CD4-positive, alpha-beta memory T cell (primary cell): ENCODE results near the gene SLMAP. TPM values are rescaled to one million over a fixed set of nuclear protein-coding genes. Genes with fewer than 3 reads are reported as not detected.

ENCODE experiments used
- CTCF ChIA-PET: fragments of 350-600 bp; sonication (Branson Sonifier 250); formaldehyde crosslinking; loops from one replicate; lab custom pipeline; 2021; ENCODE audit warnings: inconsistent platforms; ENCODE audit not compliant: partially characterized antibody; lab: Charles Lee
- POLR2A ChIA-PET: fragments of 350-600 bp; sonication (Branson Sonifier 250); formaldehyde crosslinking; loops from one replicate; lab custom pipeline; 2021; ENCODE audit not compliant: partially characterized antibody; lab: Charles Lee
- DNase-seq, 5 donors: peaks; one replicate each; pipeline versions ENCODE4 v3.0.0 to v3.0.0-alpha.2; 2020 to 2022; ENCODE audit warnings: mixed read lengths in 1 of 5
- H3K27ac ChIP-seq: one replicate; pipeline ENCODE4 v1.7.0; 2013; ENCODE audit warnings: low read depth, low read length
- H3K27me3 ChIP-seq: 2 replicates; pipeline ENCODE4 v1.7.0; 2013; ENCODE audit warnings: mild to moderate bottlenecking, low read length, moderate library complexity; ENCODE audit not compliant: insufficient read depth
- H3K36me3 ChIP-seq: 2 replicates; pipeline ENCODE4 v1.7.0; 2013; ENCODE audit warnings: mild to moderate bottlenecking, low read length, moderate library complexity; ENCODE audit not compliant: insufficient read depth
- H3K4me1 ChIP-seq: 2 replicates; pipeline ENCODE4 v1.7.0; 2013; ENCODE audit warnings: mild to moderate bottlenecking, low read length, moderate library complexity; ENCODE audit not compliant: insufficient read depth
- H3K4me3 ChIP-seq, 2 donors: one replicate each; pipeline ENCODE4 v1.7.0; 2013; ENCODE audit warnings: low read length in 2 of 2, mild to moderate bottlenecking in 1 of 2
- H3K9me3 ChIP-seq, 2 donors: one replicate each; pipeline ENCODE4 v1.7.0; 2013; ENCODE audit warnings: low read length in 2 of 2, control low read depth in 1 of 2; ENCODE audit not compliant: control insufficient read depth in 1 of 2
- H3K27ac Mint-ChIP-seq, 7 donors: one replicate each; pipeline ENCODE4 v1.8.0; 2020 to 2021; ENCODE audit warnings: mixed read lengths in 7 of 7, mild to moderate bottlenecking in 6 of 7, inconsistent platforms in 3 of 7, moderate library complexity in 3 of 7
- H3K27me3 Mint-ChIP-seq, 2 donors: one replicate each; pipeline ENCODE4 v1.8.0; 2020 to 2021; ENCODE audit warnings: mixed read lengths in 2 of 2
- H3K36me3 Mint-ChIP-seq, 2 donors: one replicate each; pipeline ENCODE4 v1.8.0; 2020 to 2021; ENCODE audit warnings: mixed read lengths in 2 of 2, inconsistent platforms in 1 of 2, mild to moderate bottlenecking in 1 of 2
- H3K4me1 Mint-ChIP-seq, 4 donors: one replicate each; pipeline ENCODE4 v1.8.0; 2020 to 2021; ENCODE audit warnings: mixed read lengths in 4 of 4, mild to moderate bottlenecking in 1 of 4
- H3K4me3 Mint-ChIP-seq, 8 donors: one replicate each; pipeline ENCODE4 v1.8.0; 2020 to 2021; ENCODE audit warnings: mixed read lengths in 8 of 8, mild to moderate bottlenecking in 7 of 8, moderate library complexity in 6 of 8, inconsistent platforms in 3 of 8
- H3K9me3 Mint-ChIP-seq, 8 donors: one replicate each; pipeline ENCODE4 v1.8.0; 2020 to 2021; ENCODE audit warnings: mixed read lengths in 8 of 8, mild to moderate bottlenecking in 5 of 8, inconsistent platforms in 3 of 8, moderate library complexity in 1 of 8
- intact Hi-C: fragments of 100-400 bp; cut with micrococcal nuclease; formaldehyde crosslinking; loops from one replicate; pipeline ENCODE4 v1.15.1; 2023
- polyA plus RNA-seq, 2 donors: library from polyadenylated mRNA; unstranded; fragments of 300-500 nt; fragmentation: Illumina TruSeq; gene quantifications; one replicate each; pipeline ENCODE4 v1.2.3, GENCODE V29; 2021
- total RNA-seq, 2 experiments: library from RNA; stranded (reverse); gene quantifications; one replicate each; pipeline ENCODE4 v1.2.3, GENCODE V29; 2021

The SLMAP gene
- total and polyA plus RNA-seq, 4 experiments from 2014 or later: 17.5 to 69.0 (median 43.0) TPM

DNA sequence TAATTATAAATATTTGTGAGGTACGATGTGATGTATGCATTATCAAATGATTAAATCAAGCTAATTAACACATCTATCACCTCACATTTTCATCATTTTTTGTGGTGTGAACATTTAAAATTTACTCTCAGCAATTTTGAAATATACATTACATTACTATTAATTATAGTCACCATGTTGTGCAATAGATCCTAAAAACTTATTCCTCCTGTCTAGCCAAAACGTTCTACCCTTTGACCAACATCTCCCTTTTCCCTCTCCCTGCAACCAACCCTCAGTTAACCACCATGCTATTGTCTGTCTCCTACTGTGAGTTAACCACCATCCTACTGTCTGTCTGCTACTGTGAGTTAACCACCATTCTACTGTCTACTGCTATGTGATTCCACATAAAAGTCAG, 20.7 kb upstream of the SLMAP start:
- no peak for DNase-seq
- ChIA-PET POLR2A (no interaction called here), CTCF (no interaction called here)
- intact Hi-C loops: no loop called here
- Mint-ChIP-seq H3K4me1 (no peaks in the 10 kb centered on the region), H3K27me3 (peaks cover 0 to 2% of the 10 kb centered on the region in 2 donors), H3K4me3 (no peak overlapping the region), H3K36me3 (no peaks in the 10 kb centered on the region), H3K27ac (no peak overlapping the region), H3K9me3 (no peaks in the 10 kb centered on the region)
- no peak overlapping the region for H3K4me3 ChIP-seq
- no peaks in the 10 kb centered on the region for H3K27me3 ChIP-seq
- H3K4me1 ChIP-seq: no peaks in the 10 kb centered on the region
- no peak overlapping the region for H3K27ac ChIP-seq
- no peaks in the 10 kb centered on the region for H3K9me3 ChIP-seq
- H3K36me3 ChIP-seq: no peaks in the 10 kb centered on the region

DNA sequence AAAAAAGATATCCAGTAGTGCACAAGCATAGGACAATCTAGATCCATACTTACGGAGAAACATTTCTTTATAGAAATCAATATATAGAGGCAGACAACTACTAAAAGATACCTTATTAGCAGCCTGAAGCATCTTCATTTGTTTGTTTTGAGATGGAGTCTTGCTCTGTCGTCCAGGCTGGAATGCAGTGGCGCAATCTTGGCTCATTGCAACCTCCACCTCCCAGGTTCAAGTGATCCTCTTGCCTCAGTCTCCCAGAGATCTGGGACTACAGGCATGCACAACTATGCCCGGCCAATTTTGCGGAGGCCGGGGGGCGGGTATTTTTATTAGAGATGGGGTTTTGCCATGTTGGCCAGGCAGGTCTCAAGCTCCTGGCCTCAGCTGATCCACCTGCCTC, 18.3 kb upstream of the SLMAP start:
- intact Hi-C loops: no loop called here
- no peaks in the 10 kb centered on the region for H3K4me1 ChIP-seq
- no peaks in the 10 kb centered on the region for H3K9me3 Mint-ChIP-seq
- no peaks in the 10 kb centered on the region for H3K27me3 ChIP-seq
- H3K9me3 ChIP-seq: no peaks in the 10 kb centered on the region
- ChIA-PET CTCF (no interaction called here), POLR2A (no interaction called here)
- H3K36me3 Mint-ChIP-seq: no peaks in the 10 kb centered on the region
- no peak overlapping the region for H3K4me3 ChIP-seq
- H3K27me3 Mint-ChIP-seq: no peaks in the 10 kb centered on the region
- H3K27ac ChIP-seq: no peak overlapping the region
- H3K4me1 Mint-ChIP-seq: no peaks in the 10 kb centered on the region
- no peak for DNase-seq
- no peaks in the 10 kb centered on the region for H3K36me3 ChIP-seq
- H3K4me3 Mint-ChIP-seq: no peak overlapping the region
- H3K27ac Mint-ChIP-seq: no peak overlapping the region

DNA sequence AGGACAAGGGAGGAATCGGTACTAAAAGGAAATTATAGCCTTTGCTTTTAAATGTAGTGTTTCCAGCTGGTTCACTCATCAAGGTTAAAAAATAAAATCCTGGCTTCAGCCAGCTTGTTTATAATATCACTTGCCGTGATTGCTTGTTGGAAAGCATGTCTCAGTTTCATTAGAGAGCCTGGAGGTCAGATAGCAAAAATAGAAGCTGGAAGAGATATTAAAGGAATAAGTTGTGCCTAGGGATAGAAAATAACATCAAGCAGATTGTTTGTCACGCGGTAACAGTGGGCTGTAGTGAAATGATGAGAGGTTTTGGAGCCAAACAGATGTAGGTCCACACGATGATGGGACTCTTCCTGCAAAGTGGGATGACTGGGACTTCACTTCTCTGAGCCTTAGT, 17.7 kb upstream of the SLMAP start:
- intact Hi-C loops: no loop called here
- no peak overlapping the region for H3K27ac ChIP-seq
- H3K4me1 Mint-ChIP-seq: no peaks in the 10 kb centered on the region
- H3K36me3 ChIP-seq: no peaks in the 10 kb centered on the region
- no peak overlapping the region for H3K4me3 ChIP-seq
- no peaks in the 10 kb centered on the region for H3K9me3 ChIP-seq
- POLR2A ChIA-PET: no interaction called here
- H3K9me3 Mint-ChIP-seq: no peaks in the 10 kb centered on the region
- H3K27ac Mint-ChIP-seq: no peak overlapping the region
- DNase-seq: no peak
- H3K27me3 Mint-ChIP-seq: no peaks in the 10 kb centered on the region
- H3K4me3 Mint-ChIP-seq: no peak overlapping the region
- H3K36me3 Mint-ChIP-seq: no peaks in the 10 kb centered on the region
- H3K4me1 ChIP-seq: no peaks in the 10 kb centered on the region
- no peaks in the 10 kb centered on the region for H3K27me3 ChIP-seq
- CTCF ChIA-PET: no interaction called here

DNA sequence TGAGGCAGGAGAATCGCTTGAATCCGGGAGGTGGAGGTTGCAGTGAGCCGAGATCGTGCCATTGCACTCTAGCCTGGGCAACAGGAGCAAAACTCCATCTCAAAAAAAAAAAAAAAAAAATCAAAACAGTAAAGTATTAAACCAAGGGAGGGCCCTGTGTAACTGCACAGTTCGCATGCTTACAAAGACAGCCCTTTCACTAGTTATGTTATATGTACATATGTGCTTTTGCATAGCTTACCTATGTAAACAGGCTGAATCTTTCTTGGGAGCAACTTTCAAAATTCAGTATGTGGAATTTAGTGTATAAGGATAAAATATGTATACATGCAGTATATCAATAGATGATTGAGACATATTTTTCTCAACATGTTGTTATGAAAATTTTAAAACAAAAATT, 16.1 kb upstream of the SLMAP start:
- Histone ChIP-seq H3K9me3 (no peaks in the 10 kb centered on the region), H3K4me1 (no peaks in the 10 kb centered on the region), H3K27ac (no peak overlapping the region), H3K27me3 (no peaks in the 10 kb centered on the region), H3K36me3 (no peaks in the 10 kb centered on the region), H3K4me3 (no peak overlapping the region)
- ChIA-PET CTCF (no interaction called here), POLR2A (no interaction called here)
- intact Hi-C loops: no loop called here
- Mint-ChIP-seq H3K27me3 (no peaks in the 10 kb centered on the region), H3K9me3 (no peaks in the 10 kb centered on the region), H3K4me3 (no peak overlapping the region), H3K27ac (no peak overlapping the region), H3K36me3 (no peaks in the 10 kb centered on the region), H3K4me1 (no peaks in the 10 kb centered on the region)
- no peak for DNase-seq

DNA sequence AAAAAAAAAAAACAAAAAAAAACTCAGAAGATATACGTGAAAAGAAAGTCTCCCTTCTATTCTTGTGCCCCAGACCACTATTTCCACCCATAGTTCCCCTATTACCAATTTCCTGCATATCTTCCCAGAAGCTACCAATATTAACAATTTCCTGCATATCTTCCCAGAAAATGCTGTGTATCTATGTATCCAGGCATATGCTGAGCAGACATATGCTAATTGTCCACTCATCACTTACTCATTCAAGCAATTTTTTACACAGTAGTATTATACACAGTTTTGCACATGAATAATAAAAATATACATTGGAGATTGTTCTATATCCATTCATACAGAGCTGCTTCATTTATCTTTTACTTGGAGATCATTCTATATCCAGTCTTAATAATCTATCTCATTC, 12.6 kb upstream of the SLMAP start:
- CTCF ChIA-PET: no interaction called here
- POLR2A ChIA-PET: interaction anchor here (1.1 kb wide), 1 partner anchor 12 kb away, joined by 5 read pairs; the partner anchor contains the start of gene SLMAP
- no peaks in the 10 kb centered on the region for H3K4me1 Mint-ChIP-seq

DNA sequence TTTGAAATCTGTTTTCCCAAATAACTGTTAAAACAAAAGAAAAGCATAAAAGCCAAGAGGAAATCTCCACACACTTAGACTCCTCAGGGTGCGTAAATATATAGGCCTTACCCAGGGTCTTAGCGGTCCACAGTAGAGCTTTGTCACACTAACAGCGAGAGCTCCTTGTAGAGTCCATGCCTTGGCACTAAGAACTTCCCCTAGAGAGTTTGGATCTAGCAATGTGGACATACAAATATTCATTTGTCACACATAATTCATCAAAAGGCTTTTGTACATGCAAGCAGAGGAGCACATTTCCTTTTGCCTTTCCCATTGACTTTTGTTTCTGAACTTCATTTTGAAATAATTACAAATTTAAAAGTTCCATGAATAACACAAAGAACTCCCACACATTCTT, 11.0 kb upstream of the SLMAP start:
- ChIA-PET POLR2A (no interaction called here), CTCF (no interaction called here)
- no peaks in the 10 kb centered on the region for H3K4me1 Mint-ChIP-seq
- no peaks in the 10 kb centered on the region for H3K9me3 Mint-ChIP-seq
- no peaks in the 10 kb centered on the region for H3K36me3 ChIP-seq
- DNase-seq: no peak
- no peaks in the 10 kb centered on the region for H3K9me3 ChIP-seq
- H3K27ac ChIP-seq: no peak overlapping the region
- no peaks in the 10 kb centered on the region for H3K27me3 ChIP-seq
- intact Hi-C loops: no loop called here
- no peak overlapping the region for H3K27ac Mint-ChIP-seq
- H3K4me1 ChIP-seq: no peaks in the 10 kb centered on the region
- no peak overlapping the region for H3K4me3 Mint-ChIP-seq
- H3K27me3 Mint-ChIP-seq: no peaks in the 10 kb centered on the region
- H3K36me3 Mint-ChIP-seq: no peaks in the 10 kb centered on the region
- H3K4me3 ChIP-seq: no peak overlapping the region

More for the DNA sequence above, 12.6 kb upstream of the SLMAP start:
- Mint-ChIP-seq H3K36me3 (no peaks in the 10 kb centered on the region), H3K27me3 (no peaks in the 10 kb centered on the region), H3K4me3 (no peak overlapping the region), H3K9me3 (no peaks in the 10 kb centered on the region), H3K27ac (no peak overlapping the region)
- H3K36me3 ChIP-seq: no peaks in the 10 kb centered on the region
- no peak overlapping the region for H3K4me3 ChIP-seq
- H3K9me3 ChIP-seq: no peaks in the 10 kb centered on the region
- H3K27ac ChIP-seq: no peak overlapping the region
- no peaks in the 10 kb centered on the region for H3K27me3 ChIP-seq
- no peak for DNase-seq
- intact Hi-C loops: no loop called here
- H3K4me1 ChIP-seq: no peaks in the 10 kb centered on the region

DNA sequence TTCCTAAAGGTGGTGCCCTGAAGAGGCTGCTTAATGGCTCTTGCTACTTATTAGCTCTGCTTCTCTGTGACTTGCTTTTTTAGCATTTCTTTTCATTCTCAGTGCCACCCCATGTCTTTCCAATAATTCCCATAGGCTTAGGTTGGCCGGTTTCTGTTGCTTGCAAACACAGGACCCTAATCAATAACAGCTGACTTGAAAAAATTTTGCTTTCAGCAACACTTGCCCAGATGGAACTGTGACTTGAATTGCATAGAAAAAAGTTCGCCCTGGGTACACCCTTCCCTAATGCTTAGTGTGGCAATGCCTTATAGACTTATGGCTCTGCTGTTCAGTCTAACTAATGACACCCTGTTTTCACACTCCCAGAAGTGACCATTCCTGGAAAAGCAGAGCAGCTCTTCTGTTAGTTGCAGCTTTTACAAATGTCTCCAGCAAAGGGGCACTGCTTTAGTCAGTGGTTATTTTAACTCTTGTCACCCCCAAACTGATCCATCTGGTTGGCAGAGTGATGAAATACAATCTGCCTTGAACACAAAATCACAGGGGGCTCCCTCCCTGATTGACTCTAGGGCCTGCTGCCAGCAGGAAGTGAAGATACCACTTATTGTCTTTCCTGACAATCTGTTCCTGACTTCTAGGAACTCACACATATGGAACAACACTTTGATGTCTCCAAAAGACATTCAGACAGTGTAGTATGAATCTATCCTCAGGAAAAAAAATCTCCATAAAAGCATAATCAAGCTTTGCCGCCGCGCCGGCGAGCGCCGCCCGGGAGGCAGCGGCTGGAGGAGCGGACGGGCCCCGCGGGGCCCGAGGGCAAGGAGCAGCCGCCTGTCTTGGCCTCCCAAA, 9.7 kb upstream of the SLMAP start:
- Mint-ChIP-seq H3K4me1 (no peaks in the 10 kb centered on the region), H3K27ac (no peak overlapping the region), H3K36me3 (no peaks in the 10 kb centered on the region), H3K27me3 (no peaks in the 10 kb centered on the region), H3K4me3 (no peak overlapping the region), H3K9me3 (no peaks in the 10 kb centered on the region)
- H3K36me3 ChIP-seq: no peaks in the 10 kb centered on the region
- intact Hi-C loops: no loop called here
- ChIA-PET POLR2A (no interaction called here), CTCF (no interaction called here)
- no peak for DNase-seq
- H3K4me3 ChIP-seq: no peak overlapping the region
- no peaks in the 10 kb centered on the region for H3K4me1 ChIP-seq
- no peak overlapping the region for H3K27ac ChIP-seq
- no peaks in the 10 kb centered on the region for H3K9me3 ChIP-seq
- H3K27me3 ChIP-seq: no peaks in the 10 kb centered on the region
